Astrocyte (in vitro differentiated cells and primary cell): ENCODE measurements around the gene MPST. TPM values are rescaled to one million over a fixed set of nuclear protein-coding genes. Genes with fewer than 3 reads are reported as not detected.

Experiments used
- DNase-seq: peaks from one replicate; pipeline ENCODE4 v3.0.0-alpha.2; 2010; ENCODE audit warnings: low read depth
- FAIRE-seq: peaks from 2 replicates; lab custom pipeline; 2011; peaks lifted over from hg19 to GRCh38; lab: Jason Lieb, UNC
- H2AFZ ChIP-seq: 2 replicates; pipeline ENCODE4 v1.6.0; 2012; ENCODE audit warnings: low read depth, low read length, inconsistent platforms
- H3K27ac ChIP-seq: 2 replicates; pipeline ENCODE4 v1.5.1; 2011; ENCODE audit warnings: low read depth, low read length, inconsistent platforms
- H3K27me3 ChIP-seq: 2 replicates; pipeline ENCODE4 v1.6.0; 2011; ENCODE audit warnings: low read length, inconsistent platforms; ENCODE audit not compliant: insufficient read depth
- H3K36me3 ChIP-seq: 2 replicates; pipeline ENCODE4 v1.5.1; 2011; ENCODE audit warnings: low read length, inconsistent platforms; ENCODE audit not compliant: insufficient read depth
- H3K4me1 ChIP-seq: 2 replicates; pipeline ENCODE4 v1.5.1; 2011; ENCODE audit warnings: low read length, inconsistent platforms; ENCODE audit not compliant: insufficient read depth
- H3K4me2 ChIP-seq: 2 replicates; pipeline ENCODE4 v1.6.0; 2012; ENCODE audit warnings: low read length, inconsistent platforms
- H3K4me3 ChIP-seq: 2 replicates; pipeline ENCODE4 v1.5.1; 2011; ENCODE audit warnings: low read depth, mild to moderate bottlenecking, low read length, inconsistent platforms; ENCODE audit not compliant: insufficient read depth
- H3K79me2 ChIP-seq: 2 replicates; pipeline ENCODE4 v1.6.0; 2012; ENCODE audit warnings: mild to moderate bottlenecking, low read length, inconsistent platforms; ENCODE audit not compliant: insufficient read depth
- H3K9ac ChIP-seq: 2 replicates; pipeline ENCODE4 v1.6.0; 2012; ENCODE audit warnings: mild to moderate bottlenecking, low read length, inconsistent platforms
- H3K9me3 ChIP-seq: 2 replicates; pipeline ENCODE4 v1.5.1; 2012; ENCODE audit warnings: low read depth, mild to moderate bottlenecking, low read length, inconsistent platforms; ENCODE audit not compliant: insufficient read depth
- H4K20me1 ChIP-seq: 2 replicates; pipeline ENCODE4 v1.6.0; 2012; ENCODE audit warnings: low read length, inconsistent platforms; ENCODE audit not compliant: insufficient read depth
- H3K27ac Mint-ChIP-seq: one replicate; pipeline ENCODE4 v1.8.0; 2021; ENCODE audit warnings: mild to moderate bottlenecking, mixed read lengths; ENCODE audit not compliant: unreplicated experiment
- H3K27me3 Mint-ChIP-seq: one replicate; pipeline ENCODE4 v1.8.0; 2021; ENCODE audit warnings: low read depth, mixed read lengths; ENCODE audit not compliant: unreplicated experiment
- H3K36me3 Mint-ChIP-seq: one replicate; pipeline ENCODE4 v1.8.0; 2021; ENCODE audit warnings: low read depth, mixed read lengths; ENCODE audit not compliant: unreplicated experiment
- H3K4me1 Mint-ChIP-seq: one replicate; pipeline ENCODE4 v1.8.0; 2021; ENCODE audit warnings: low read depth, mixed read lengths; ENCODE audit not compliant: unreplicated experiment
- H3K4me3 Mint-ChIP-seq: one replicate; pipeline ENCODE4 v1.8.0; 2021; ENCODE audit warnings: mild to moderate bottlenecking, moderate library complexity, mixed read lengths; ENCODE audit not compliant: unreplicated experiment
- H3K9me3 Mint-ChIP-seq: one replicate; pipeline ENCODE4 v1.8.0; 2021; ENCODE audit warnings: mild to moderate bottlenecking, mixed read lengths; ENCODE audit not compliant: unreplicated experiment
- CTCF ChIP-seq: IDR thresholded peaks from 2 replicates; pipeline ENCODE4 v1.5.1; 2011; ENCODE audit warnings: low read depth, mild to moderate bottlenecking, inconsistent platforms, low read length, moderate library complexity; ENCODE audit not compliant: insufficient read depth
- EZH2 ChIP-seq: IDR thresholded peaks from 2 replicates; pipeline ENCODE4 v1.6.1; 2012; ENCODE audit warnings: mild to moderate bottlenecking, low read length, inconsistent platforms; ENCODE audit not compliant: insufficient read depth
- total RNA-seq: library from RNA; stranded (reverse); gene quantifications from 2 replicates; pipeline ENCODE4 v1.2.1, GENCODE V29; 2021

MPST gene
- total RNA-seq, 1 donor from 2014 or later = 67.8 TPM

GRCh38 chr22:36977947-36978660, 41.4 kb upstream of the MPST start:
- no peak for TF ChIP-seq EZH2
- TF ChIP-seq CTCF = peak; percentile 75

GRCh38 chr22:36979016-36979910, 40.3 kb upstream of the MPST start:
- Mint-ChIP-seq H3K9me3 (peaks cover 3% of the 10 kb centered on the region), H3K27ac (no peak overlapping the region), H3K4me3 (no peak overlapping the region), H3K4me1 (peaks cover 1% of the 10 kb centered on the region), H3K27me3 (peaks cover 40% of the 10 kb centered on the region), H3K36me3 (no peaks in the 10 kb centered on the region)
- DNase-seq (no peak), FAIRE-seq (no peak)
- no peak overlapping the region for H3K27ac ChIP-seq
- no peak overlapping the region for H3K4me3 ChIP-seq
- no peak overlapping the region for H3K4me2 ChIP-seq
- H3K27me3 ChIP-seq = peaks cover 4% of the 10 kb centered on the region
- H3K9me3 ChIP-seq = no peaks in the 10 kb centered on the region
- H3K9ac ChIP-seq = no peak overlapping the region
- H3K36me3 ChIP-seq = no peaks in the 10 kb centered on the region
- no peak for TF ChIP-seq CTCF
- no peak for TF ChIP-seq EZH2
- H2AFZ ChIP-seq = no peak overlapping the region
- H3K4me1 ChIP-seq = no peaks in the 10 kb centered on the region
- H4K20me1 ChIP-seq = no peaks in the 10 kb centered on the region
- no peaks in the 10 kb centered on the region for H3K79me2 ChIP-seq

More at GRCh38 chr22:36977947-36978660, 41.4 kb upstream of the MPST start:
- no peak overlapping the region for H3K27ac Mint-ChIP-seq
- FAIRE-seq (peak; percentile 87), DNase-seq (peak; percentile 52)
- peak overlapping the region; percentile 72 for H2AFZ ChIP-seq
- no peaks in the 10 kb centered on the region for H3K36me3 ChIP-seq
- H3K79me2 ChIP-seq = no peaks in the 10 kb centered on the region
- H3K9me3 Mint-ChIP-seq = peaks cover 3% of the 10 kb centered on the region
- no peaks in the 10 kb centered on the region for H3K9me3 ChIP-seq
- H3K4me2 ChIP-seq = peak overlapping the region; percentile 85
- H3K27me3 Mint-ChIP-seq = peaks cover 34% of the 10 kb centered on the region
- no peaks in the 10 kb centered on the region for H3K36me3 Mint-ChIP-seq
- peaks cover 1% of the 10 kb centered on the region for H3K4me1 Mint-ChIP-seq
- no peaks in the 10 kb centered on the region for H3K4me1 ChIP-seq
- H3K4me3 ChIP-seq = peak overlapping the region; percentile 48
- H3K4me3 Mint-ChIP-seq = peak overlapping the region; percentile 77
- peaks cover 4% of the 10 kb centered on the region for H3K27me3 ChIP-seq
- H3K9ac ChIP-seq = peak overlapping the region; percentile 1
- no peaks in the 10 kb centered on the region for H4K20me1 ChIP-seq
- no peak overlapping the region for H3K27ac ChIP-seq
